ENCODE results near the gene PBX3.

DNA sequence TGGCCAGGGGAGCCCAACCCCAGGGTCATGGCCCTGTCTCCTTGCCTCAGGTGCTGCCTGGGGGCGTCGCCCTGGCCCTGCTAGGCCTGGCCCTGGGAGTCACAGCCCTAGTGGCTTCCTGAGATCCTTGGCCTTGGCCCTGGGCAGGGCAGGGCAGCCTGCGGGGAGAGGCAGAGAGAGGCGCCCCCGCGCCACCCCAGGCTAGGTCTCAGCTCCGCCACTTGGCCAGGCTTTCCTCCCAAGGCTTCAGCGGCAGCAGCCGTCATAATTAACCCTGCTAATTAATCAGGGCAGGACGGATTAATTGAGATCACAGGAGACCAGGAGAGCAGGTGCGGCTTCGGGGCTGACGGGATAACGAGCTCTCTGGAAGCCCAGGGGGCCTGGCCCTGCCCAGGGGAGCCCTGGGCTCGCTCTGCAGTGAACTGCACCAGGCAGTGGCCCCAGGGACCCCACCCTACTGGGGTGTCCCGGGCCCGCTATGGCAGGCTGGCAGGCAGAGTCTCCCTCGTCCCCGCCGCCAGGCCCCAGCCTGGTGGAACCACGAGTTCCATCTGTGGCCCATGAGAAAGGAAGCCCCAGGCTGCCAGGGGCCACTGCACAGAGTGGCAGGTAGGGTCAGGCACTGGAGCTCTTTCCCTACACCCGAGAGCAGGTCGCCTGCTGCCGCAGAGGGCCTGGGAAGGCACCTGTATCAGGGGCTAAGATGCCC is 269.6 kb downstream of the PBX3 start:
- TF ChIP-seq EZH2 (IDR thresholded peaks at IDR 0.05; ENCODE audit: insufficient read depth, poor library complexity, severe bottlenecking) = no peak
- no peak for TF ChIP-seq EZH2phosphoT487 (IDR thresholded peaks at IDR 0.05; ENCODE audit: insufficient read depth, low read depth)
